Measurements from ENCODE around the gene GPR62.

GPR62 gene

GRCh38 chr3:51938780-51939425, 16.3 kb upstream of the GPR62 start:
- DNase-seq (ENCODE audit: low read depth) = no peak

- DNase-seq (ENCODE audit: low read depth) = peak; percentile 21
These were observed 14.3 kb upstream of the GPR62 start for GRCh38 chr3:51940648-51941462.

GRCh38 chr3:51941463-51941797, 13.8 kb upstream of the GPR62 start:
- no peak for DNase-seq (ENCODE audit: low read depth)

GRCh38 chr3:51941798-51942602, 13.2 kb upstream of the GPR62 start, which contains the start of the genes PARP3 and RRP9:
TSS of gene PARP3 (plus strand) at chr3:51942363. CDS start at chr3:51943356, 993 bp downstream.
TSS of gene RRP9 (minus strand) at chr3:51941904. CDS start at chr3:51941867, 37 bp downstream.
- peak; percentile 100 for DNase-seq (ENCODE audit: low read depth)

GRCh38 chr3:51942603-51943450, 12.4 kb upstream of the GPR62 start:
- DNase-seq (ENCODE audit: low read depth) = peak; percentile 60

GRCh38 chr3:51943451-51944391, 11.5 kb upstream of the GPR62 start:
- DNase-seq (ENCODE audit: low read depth) = no peak

- no peak for DNase-seq (ENCODE audit: low read depth)
These were observed 10.6 kb upstream of the GPR62 start for GRCh38 chr3:51944451-51945021.

GRCh38 chr3:51945031-51945840, 9.9 kb upstream of the GPR62 start:
- no peak for DNase-seq (ENCODE audit: low read depth)

- no peak for DNase-seq (ENCODE audit: low read depth)
These were observed 9.1 kb upstream of the GPR62 start for GRCh38 chr3:51945926-51946705.

- DNase-seq (ENCODE audit: low read depth) = no peak
These were observed 8.4 kb upstream of the GPR62 start for GRCh38 chr3:51946796-51947195.

GRCh38 chr3:51947215-51947900, 7.8 kb upstream of the GPR62 start:
- no peak for DNase-seq (ENCODE audit: low read depth)

- DNase-seq (ENCODE audit: low read depth) = no peak
These were observed 7.1 kb upstream of the GPR62 start for GRCh38 chr3:51948016-51948580.

GRCh38 chr3:51949121-51949520, 6.1 kb upstream of the GPR62 start:
- DNase-seq (ENCODE audit: low read depth) = no peak

GRCh38 chr3:51950899-51951298, 4.3 kb upstream of the GPR62 start:
- DNase-seq (ENCODE audit: low read depth) = no peak

- peak; percentile 92 for DNase-seq (ENCODE audit: low read depth)
These were observed 1.7 kb upstream of the GPR62 start for GRCh38 chr3:51953445-51953844.

GRCh38 chr3:51954105-51954504, 1.1 kb upstream of the GPR62 start:
- DNase-seq (ENCODE audit: low read depth) = no peak

GRCh38 chr3:51954713-51955112, 468 bp upstream of the GPR62 start:
- no peak for DNase-seq (ENCODE audit: low read depth)
